OCI-LY3 (cell line): ENCODE results near the gene RNF115.

Experiments used
- H2AFZ ChIP-seq: fragments of 200-600, 300-600 bp; shearing (Covaris generic); 2 replicates; pipeline ENCODE4 v1.6.0; 2014; ENCODE audit warnings: antibody characterized with exemption, low read depth, low read length
- H3K27ac ChIP-seq: fragments of 200-600, 300-600 bp; sonication (generic); 2 replicates; pipeline ENCODE4 v1.5.1; 2014; ENCODE audit warnings: mild to moderate bottlenecking, low read length, moderate library complexity, mixed read lengths
- H3K27me3 ChIP-seq: fragments of 200-600, 300-600 bp; sonication (generic); 2 replicates; pipeline ENCODE4 v1.6.1; 2014; ENCODE audit warnings: low read depth, low read length, mixed read lengths
- H3K36me3 ChIP-seq: fragments of 200-600, 300-600 bp; sonication (generic); replicated peaks from 2 replicates; pipeline ENCODE3; 2014; ENCODE audit warnings: low read depth, low read length, mixed read lengths
- H3K4me1 ChIP-seq: fragments of 300-600, 200-600 bp; sonication (generic); 2 replicates; pipeline ENCODE4 v1.6.1; 2014; ENCODE audit warnings: low read length, mixed read lengths
- H3K4me2 ChIP-seq: fragments of 200-600, 300-600 bp; sonication (generic); 2 replicates; pipeline ENCODE4 v1.6.1; 2014; ENCODE audit warnings: low read length, mixed read lengths
- H3K4me3 ChIP-seq: fragments of 300-600, 200-600 bp; sonication (generic); 2 replicates; pipeline ENCODE4 v1.5.1; 2014; ENCODE audit warnings: antibody characterized with exemption, mild to moderate bottlenecking, low read length, moderate library complexity
- H3K79me2 ChIP-seq: fragments of 300-600, 200-600 bp; shearing (Covaris generic); 2 replicates; pipeline ENCODE4 v1.6.1; 2014; ENCODE audit warnings: mild to moderate bottlenecking, low read length, mixed read lengths
- H3K9ac ChIP-seq: fragments of 300-600, 200-600 bp; shearing (Covaris generic); 2 replicates; pipeline ENCODE4 v1.6.0; 2014; ENCODE audit warnings: mild to moderate bottlenecking, low read length, moderate library complexity
- H3K9me3 ChIP-seq: fragments of 200-600, 300-600 bp; shearing (Covaris generic); 2 replicates; pipeline ENCODE4 v1.6.1; 2014; ENCODE audit warnings: low read length, mixed read lengths; ENCODE audit not compliant: insufficient read depth
- H4K20me1 ChIP-seq: fragments of 200-600, 300-600 bp; sonication (generic); 2 replicates; pipeline ENCODE4 v1.6.1; 2016; ENCODE audit warnings: low read length, mixed read lengths; ENCODE audit not compliant: insufficient read depth
- CTCF ChIP-seq: fragments of 200-600, 300-600 bp; sonication (generic); IDR thresholded peaks from 2 replicates; pipeline ENCODE4 v1.5.1; 2014; ENCODE audit warnings: antibody characterized with exemption, low read length, low read depth
- EZH2phosphoT487 ChIP-seq: fragments of 200-600 bp; shearing (Covaris generic); IDR thresholded peaks from 2 replicates; pipeline ENCODE4 v1.6.1; 2018; ENCODE audit warnings: antibody characterized with exemption, mixed run types, low read depth

The RNF115 gene

GRCh38 chr1:145863282-145864018, 39.6 kb upstream of the RNF115 start:
- TF ChIP-seq EZH2phosphoT487 (no peak), CTCF (no peak)
- H2AFZ ChIP-seq = no peak overlapping the region
- no peak overlapping the region for H3K27ac ChIP-seq
- H3K4me3 ChIP-seq = no peak overlapping the region
- H3K4me2 ChIP-seq = no peak overlapping the region
- H3K27me3 ChIP-seq = peaks cover 37% of the 10 kb centered on the region
- no peak overlapping the region for H3K9ac ChIP-seq
- no peaks in the 10 kb centered on the region for H3K79me2 ChIP-seq
- no peaks in the 10 kb centered on the region for H3K9me3 ChIP-seq
- H4K20me1 ChIP-seq = no peaks in the 10 kb centered on the region
- peaks cover 5% of the 10 kb centered on the region for H3K4me1 ChIP-seq
- no peaks in the 10 kb centered on the region for H3K36me3 ChIP-seq

- H3K4me3 ChIP-seq = peak overlapping the region; percentile 84
- no peaks in the 10 kb centered on the region for H4K20me1 ChIP-seq
- H3K79me2 ChIP-seq = peaks cover 8% of the 10 kb centered on the region
- no peaks in the 10 kb centered on the region for H3K9me3 ChIP-seq
- H3K4me2 ChIP-seq = peak overlapping the region; percentile 85
- H2AFZ ChIP-seq = peak overlapping the region; percentile 78
- no peak for TF ChIP-seq EZH2phosphoT487
- no peak for TF ChIP-seq CTCF
- peak overlapping the region; percentile 33 for H3K27ac ChIP-seq
- peaks cover 10% of the 10 kb centered on the region; the same call in 1 of the 2 replicates for H3K27me3 ChIP-seq
- peak overlapping the region; percentile 81 for H3K9ac ChIP-seq
- peaks cover 13% of the 10 kb centered on the region for H3K36me3 ChIP-seq
- peaks cover 13% of the 10 kb centered on the region for H3K4me1 ChIP-seq
These were observed 35.7 kb upstream of the RNF115 start for GRCh38 chr1:145859491-145860023.

GRCh38 chr1:145858901-145859490, 35.1 kb upstream of the RNF115 start, which contains the start of gene PIAS3:
TSS of gene PIAS3 (minus strand) at chr1:145859081. CDS start at chr1:145858990, 91 bp downstream.
- Histone ChIP-seq H3K79me2 (peaks cover 8% of the 10 kb centered on the region), H3K9me3 (no peaks in the 10 kb centered on the region), H3K9ac (peak within 1 kb of the TSS; percentile 81), H3K27ac (peak within 1 kb of the TSS; percentile 48), H4K20me1 (no peaks in the 10 kb centered on the region), H2AFZ (peak within 1 kb of the TSS; percentile 78), H3K4me3 (peak within 1 kb of the TSS; percentile 84), H3K4me1 (peaks cover 13% of the 10 kb centered on the region), H3K27me3 (peaks cover 10% of the 10 kb centered on the region; the same call in 1 of the 2 replicates), H3K4me2 (peak within 1 kb of the TSS; percentile 88), H3K36me3 (peaks cover 17% of the 10 kb centered on the region)
- TF ChIP-seq CTCF (no peak), EZH2phosphoT487 (no peak)

GRCh38 chr1:145858238-145858900, 34.5 kb upstream of the RNF115 start:
- Histone ChIP-seq H3K9ac (peak overlapping the region; percentile 81), H3K4me3 (peak overlapping the region; percentile 84), H3K36me3 (peaks cover 23% of the 10 kb centered on the region), H3K27ac (peak overlapping the region; percentile 48), H3K4me2 (peak overlapping the region; percentile 88), H2AFZ (peak overlapping the region; percentile 68; the same call in 1 of the 2 replicates), H3K9me3 (no peaks in the 10 kb centered on the region), H3K79me2 (peaks cover 8% of the 10 kb centered on the region), H3K27me3 (0 out of 2 replicates have a peak, but pooled peaks cover 5% of the 10 kb centered on the region), H4K20me1 (no peaks in the 10 kb centered on the region), H3K4me1 (peaks cover 13% of the 10 kb centered on the region)
- no peak for TF ChIP-seq CTCF
- TF ChIP-seq EZH2phosphoT487 = no peak
